HG02763 (cell line): ENCODE data around the gene IL1R2.

Source experiments
- ATAC-seq: cut with Tn5 transposase; IDR thresholded peaks from one replicate; pipeline ENCODE4 v1.9.1; 2021; ENCODE audit warnings: mild to moderate bottlenecking, moderate library complexity; ENCODE audit not compliant: unreplicated experiment

The IL1R2 gene

GRCh38 chr2:102016399-102016955 is 24.7 kb downstream of the IL1R2 start:
- no peak for ATAC-seq

GRCh38 chr2:102018823-102019445 is 27.2 kb downstream of the IL1R2 start:
- no peak for ATAC-seq

DNA sequence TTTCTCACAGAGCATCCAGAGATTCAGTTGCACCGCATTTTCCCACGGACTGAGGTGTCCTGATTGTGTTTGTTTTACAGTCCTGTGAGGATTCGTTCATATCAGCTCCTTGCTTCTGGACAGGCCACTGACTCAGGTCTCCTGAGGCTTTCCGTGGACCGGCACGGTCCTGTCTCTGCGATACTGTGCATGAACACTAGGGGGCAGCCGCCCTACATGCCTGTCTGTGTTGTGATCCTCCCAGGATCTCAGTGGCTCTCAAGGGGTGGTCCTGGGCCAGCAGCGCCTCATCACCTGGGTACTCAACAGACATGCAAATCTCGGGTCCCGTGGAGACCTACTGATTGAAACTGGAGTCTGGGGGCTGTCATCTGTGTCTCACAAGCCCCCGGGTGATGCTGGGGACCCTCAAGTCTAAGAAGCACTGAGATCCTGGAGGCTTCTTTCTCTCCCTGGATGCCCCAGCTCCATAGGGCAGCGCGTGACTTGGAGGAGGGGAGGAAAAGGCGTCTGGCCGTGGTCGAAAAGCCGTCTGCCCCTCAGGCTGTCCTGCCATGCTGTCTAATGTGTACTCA is 28.9 kb downstream of the IL1R2 start:
- ATAC-seq: peak; percentile 50

GRCh38 chr2:102021779-102022178 is 30.0 kb downstream of the IL1R2 start:
- no peak for ATAC-seq

DNA sequence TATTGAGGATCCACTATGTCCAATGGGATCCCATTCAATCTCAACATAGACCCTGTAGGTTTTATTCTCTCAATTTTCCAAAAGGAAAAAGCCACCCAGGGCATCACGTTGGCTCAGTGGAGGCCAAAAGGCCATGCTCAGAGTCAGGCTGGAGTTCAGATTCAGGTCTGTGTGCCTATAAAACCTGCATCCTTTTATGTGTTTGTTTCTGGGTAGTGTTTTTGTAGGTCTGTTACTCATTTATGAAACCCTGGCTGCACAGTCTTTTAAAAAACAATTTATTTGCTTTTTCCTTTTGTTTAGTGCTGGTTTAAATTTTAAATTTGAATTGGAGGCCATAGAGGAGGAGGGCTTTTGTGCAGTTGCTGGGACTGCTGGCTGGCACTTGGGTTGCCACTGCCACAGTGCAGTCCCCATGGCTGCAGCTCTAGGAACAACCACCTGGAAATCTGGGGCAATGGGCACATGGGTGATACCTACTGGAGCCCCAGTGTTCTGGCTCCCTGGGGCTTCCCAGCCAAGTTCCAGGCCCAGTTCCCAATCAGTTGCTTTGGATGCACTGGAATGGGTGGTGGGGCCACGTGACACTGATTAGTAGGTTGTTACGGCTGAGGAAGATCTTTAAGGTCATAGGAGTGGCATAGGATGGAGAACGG is 31.3 kb downstream of the IL1R2 start:
- no peak for ATAC-seq

- ATAC-seq: no peak
Measured at GRCh38 chr2:102024410-102024809, 32.6 kb downstream of the IL1R2 start.

DNA sequence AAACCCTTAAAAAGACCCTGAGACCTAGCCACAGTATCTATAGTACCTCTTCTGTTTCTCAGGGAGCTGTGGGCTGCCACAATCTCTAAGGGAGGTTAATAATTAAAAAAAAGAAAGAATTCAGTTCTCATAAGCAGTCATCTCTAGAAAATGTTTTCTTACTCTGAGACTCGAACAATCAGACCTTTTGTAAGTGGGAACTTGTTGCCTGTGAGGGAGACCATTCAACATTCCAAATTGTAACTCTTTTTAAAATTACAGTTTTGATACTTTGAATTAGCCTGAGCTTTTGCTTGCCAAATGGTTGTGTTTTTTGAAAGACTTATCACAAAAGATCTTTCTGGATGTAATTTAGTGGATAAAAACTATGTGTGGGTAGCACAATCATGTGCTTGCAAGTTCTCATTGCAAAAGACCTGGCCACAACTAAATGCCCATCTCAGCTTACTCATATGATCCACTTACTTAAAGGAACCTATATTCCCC is 33.3 kb downstream of the IL1R2 start:
- peak; percentile 72 for ATAC-seq

DNA sequence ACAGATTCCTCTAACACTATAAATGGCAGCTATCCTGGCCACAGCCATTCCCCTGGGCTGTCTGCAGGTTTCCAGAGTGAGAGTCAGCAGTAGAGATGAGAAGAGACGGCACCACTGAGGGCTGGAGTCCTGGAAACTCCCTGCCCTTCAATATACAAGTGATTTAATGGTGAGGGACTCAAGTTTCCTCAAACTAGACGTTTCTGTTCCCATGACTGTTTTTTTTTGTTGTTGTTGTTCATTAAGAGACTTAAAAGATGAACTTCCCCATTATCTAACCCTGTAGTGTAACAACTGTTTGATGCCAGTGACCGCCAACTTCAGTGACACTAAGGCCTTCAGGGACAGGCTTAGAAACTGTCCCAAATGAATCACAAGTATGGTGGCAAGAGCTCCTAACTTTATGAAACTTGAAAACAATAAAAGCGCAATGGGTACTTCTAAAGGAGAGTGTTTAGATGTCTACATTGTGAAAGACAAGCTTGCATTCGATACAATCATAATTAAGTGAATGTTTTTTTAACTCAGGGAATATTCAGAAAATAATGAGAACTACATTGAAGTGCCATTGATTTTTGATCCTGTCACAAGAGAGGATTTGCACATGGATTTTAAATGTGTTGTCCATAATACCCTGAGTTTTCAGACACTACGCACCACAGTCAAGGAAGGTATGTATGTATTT is 34.0 kb downstream of the IL1R2 start:
- peak; percentile 47 for ATAC-seq

- ATAC-seq: no peak
Measured at GRCh38 chr2:102027036-102027980, 35.5 kb downstream of the IL1R2 start.

- ATAC-seq: no peak
Measured at GRCh38 chr2:102028470-102028869, 36.7 kb downstream of the IL1R2 start.

GRCh38 chr2:102029405-102029804 is 37.6 kb downstream of the IL1R2 start:
- ATAC-seq: no peak

GRCh38 chr2:102029952-102030351 is 38.2 kb downstream of the IL1R2 start:
- ATAC-seq: no peak

- no peak for ATAC-seq
Measured at GRCh38 chr2:102030502-102030854, 38.7 kb downstream of the IL1R2 start.

- no peak for ATAC-seq
Measured at GRCh38 chr2:102030855-102031527, 39.2 kb downstream of the IL1R2 start.

DNA sequence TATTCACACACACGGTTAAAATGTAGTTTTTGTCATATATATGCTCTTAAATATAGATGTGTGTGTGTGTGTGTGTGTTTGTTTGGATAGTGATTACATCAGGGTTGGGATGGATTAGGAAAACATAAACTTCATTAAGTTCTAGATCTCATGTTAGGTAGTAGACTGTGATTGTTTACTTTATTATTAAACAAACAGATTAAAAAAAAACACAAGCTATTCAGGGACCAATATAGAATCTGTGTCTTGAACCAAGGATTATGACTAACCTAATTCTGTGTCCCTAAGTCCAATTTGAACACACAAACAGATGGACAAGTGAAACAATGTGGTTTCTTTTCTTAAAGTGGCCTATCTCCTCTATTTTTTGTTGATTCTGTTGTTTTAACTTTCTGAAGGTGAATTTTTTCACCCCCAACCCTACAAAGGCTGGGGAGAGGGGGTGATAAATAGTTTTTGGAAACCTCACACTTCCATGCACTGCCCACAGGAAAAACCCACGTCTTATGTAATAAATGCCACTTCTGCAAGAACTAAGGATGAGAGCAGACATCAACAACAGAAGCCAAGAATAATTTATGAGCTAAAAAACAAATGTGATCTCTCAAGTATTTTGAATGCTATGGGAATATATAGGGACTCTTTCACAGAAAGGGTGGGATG is 40.7 kb downstream of the IL1R2 start:
- no peak for ATAC-seq

DNA sequence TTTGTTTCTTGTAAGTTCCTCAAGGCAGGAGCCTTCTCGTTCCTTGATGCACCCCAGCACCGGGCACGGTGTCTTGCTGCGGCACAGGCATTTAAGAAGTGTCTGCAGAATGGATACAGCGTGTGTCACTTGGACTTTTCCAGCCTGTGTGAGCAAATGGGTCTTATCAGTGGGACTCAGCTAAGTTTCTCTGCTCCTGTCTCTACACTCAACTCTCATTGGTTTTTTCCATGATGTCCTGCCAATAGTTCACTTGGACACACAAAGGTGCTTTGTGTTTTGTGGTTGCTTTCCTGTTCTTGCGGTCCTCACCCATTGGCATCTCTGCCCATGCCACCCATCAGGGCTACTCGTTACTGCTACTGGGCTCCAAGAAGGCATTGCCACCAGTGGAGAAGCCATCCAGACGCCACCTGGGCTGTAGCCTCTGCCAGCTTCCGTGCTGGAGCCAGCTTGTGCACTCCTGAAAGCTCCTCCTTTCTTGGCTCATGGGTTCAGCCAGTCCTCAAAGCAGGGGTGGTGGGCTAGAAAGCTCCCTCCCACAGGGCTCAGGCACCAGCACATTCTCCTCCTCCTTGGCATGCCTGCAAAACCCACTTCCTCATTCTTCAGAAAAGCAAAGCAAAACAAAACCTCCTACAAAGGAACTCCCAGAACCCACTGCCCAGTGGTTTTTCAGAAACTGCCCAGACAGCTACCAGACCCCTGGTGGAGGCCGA is 41.4 kb downstream of the IL1R2 start:
- ATAC-seq: peak; percentile 85

- no peak for ATAC-seq
Measured at GRCh38 chr2:102033750-102034682, 42.3 kb downstream of the IL1R2 start.
